ENCODE results near the gene ACADS. TPM values are rescaled to one million over a fixed set of nuclear protein-coding genes. Genes with fewer than 3 reads are reported as not detected.

ACADS gene
- total RNA-seq, 2 donors from 2014 or later, result 86.0 to 202 TPM

DNA sequence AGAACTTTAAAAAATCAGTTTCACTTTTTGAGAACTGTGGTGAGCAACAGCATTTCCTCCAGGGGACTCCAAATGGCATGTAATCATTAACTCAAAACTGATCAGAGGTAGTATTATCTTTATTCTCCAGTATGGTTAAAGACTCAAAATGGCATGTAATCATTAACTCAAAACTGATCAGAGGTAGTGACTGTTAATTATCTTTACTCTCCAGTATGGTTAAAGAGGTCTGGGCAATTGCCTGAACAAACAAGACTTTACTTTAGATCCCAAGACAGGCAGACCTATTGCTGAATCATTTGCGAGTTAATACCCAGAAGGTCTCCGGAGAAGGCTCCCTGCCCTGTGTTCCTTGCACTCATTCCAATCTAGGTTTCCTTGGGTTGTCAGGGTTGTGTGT lies 6.6 kb upstream of the ACADS start:
- TF ChIP-seq, protein P1, sequence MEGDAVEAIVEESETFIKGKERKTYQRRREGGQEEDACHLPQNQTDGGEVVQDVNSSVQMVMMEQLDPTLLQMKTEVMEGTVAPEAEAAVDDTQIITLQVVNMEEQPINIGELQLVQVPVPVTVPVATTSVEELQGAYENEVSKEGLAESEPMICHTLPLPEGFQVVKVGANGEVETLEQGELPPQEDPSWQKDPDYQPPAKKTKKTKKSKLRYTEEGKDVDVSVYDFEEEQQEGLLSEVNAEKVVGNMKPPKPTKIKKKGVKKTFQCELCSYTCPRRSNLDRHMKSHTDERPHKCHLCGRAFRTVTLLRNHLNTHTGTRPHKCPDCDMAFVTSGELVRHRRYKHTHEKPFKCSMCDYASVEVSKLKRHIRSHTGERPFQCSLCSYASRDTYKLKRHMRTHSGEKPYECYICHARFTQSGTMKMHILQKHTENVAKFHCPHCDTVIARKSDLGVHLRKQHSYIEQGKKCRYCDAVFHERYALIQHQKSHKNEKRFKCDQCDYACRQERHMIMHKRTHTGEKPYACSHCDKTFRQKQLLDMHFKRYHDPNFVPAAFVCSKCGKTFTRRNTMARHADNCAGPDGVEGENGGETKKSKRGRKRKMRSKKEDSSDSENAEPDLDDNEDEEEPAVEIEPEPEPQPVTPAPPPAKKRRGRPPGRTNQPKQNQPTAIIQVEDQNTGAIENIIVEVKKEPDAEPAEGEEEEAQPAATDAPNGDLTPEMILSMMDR (IDR thresholded peaks at IDR 0.05), result no peak
- Histone ChIP-seq H3K27ac (peak overlapping the region; percentile 46), H3K9me3 (no peaks in the 10 kb centered on the region), H3K27me3 (no peaks in the 10 kb centered on the region), H3K9ac (ENCODE audit: low read depth in 2 of 2, low read length in 2 of 2) (peak overlapping the region in 1 of 2 donors; percentile 73), H3K36me3 (no peaks in the 10 kb centered on the region), H3K4me3 (no peak overlapping the region), H3K4me1 (peaks cover 9% of the 10 kb centered on the region)
- no peak for DNase-seq
- intact Hi-C loops (cut with DNase I), result loop anchor here (5.0 kb wide), 1 partner anchor 137 kb away; the partner anchor contains the start of gene POP5

- TF ChIP-seq, protein P1 (IDR thresholded peaks at IDR 0.05), result no peak
- Histone ChIP-seq H3K4me1 (peaks cover 10% of the 10 kb centered on the region), H3K27me3 (no peaks in the 10 kb centered on the region), H3K4me3 (no peak overlapping the region), H3K9ac (ENCODE audit: low read depth in 2 of 2, low read length in 2 of 2) (peak overlapping the region in 1 of 2 donors; percentile 73), H3K9me3 (no peaks in the 10 kb centered on the region), H3K27ac (peak overlapping the region; percentile 46), H3K36me3 (no peaks in the 10 kb centered on the region)
- intact Hi-C loops (cut with DNase I), result loop anchor here (5.0 kb wide), 1 partner anchor 137 kb away; the partner anchor contains the start of gene POP5
- peak; percentile 50 for DNase-seq
These were observed 6.0 kb upstream of the ACADS start for GRCh38 chr12:120719496-120720233.

GRCh38 chr12:120720234-120720986 lies 5.2 kb upstream of the ACADS start:
- intact Hi-C loops (cut with DNase I), result no loop called here
- H3K4me1 ChIP-seq, result peaks cover 12% of the 10 kb centered on the region
- H3K36me3 ChIP-seq, result no peaks in the 10 kb centered on the region
- no peak overlapping the region for H3K4me3 ChIP-seq
- H3K9ac ChIP-seq (ENCODE audit: low read depth in 2 of 2, low read length in 2 of 2), result peak overlapping the region in 1 of 2 donors; percentile 73
- peak overlapping the region; percentile 46 for H3K27ac ChIP-seq
- no peaks in the 10 kb centered on the region for H3K9me3 ChIP-seq
- TF ChIP-seq, protein P1 (IDR thresholded peaks at IDR 0.05), result no peak
- peak; percentile 34 for DNase-seq
- no peaks in the 10 kb centered on the region for H3K27me3 ChIP-seq

DNA sequence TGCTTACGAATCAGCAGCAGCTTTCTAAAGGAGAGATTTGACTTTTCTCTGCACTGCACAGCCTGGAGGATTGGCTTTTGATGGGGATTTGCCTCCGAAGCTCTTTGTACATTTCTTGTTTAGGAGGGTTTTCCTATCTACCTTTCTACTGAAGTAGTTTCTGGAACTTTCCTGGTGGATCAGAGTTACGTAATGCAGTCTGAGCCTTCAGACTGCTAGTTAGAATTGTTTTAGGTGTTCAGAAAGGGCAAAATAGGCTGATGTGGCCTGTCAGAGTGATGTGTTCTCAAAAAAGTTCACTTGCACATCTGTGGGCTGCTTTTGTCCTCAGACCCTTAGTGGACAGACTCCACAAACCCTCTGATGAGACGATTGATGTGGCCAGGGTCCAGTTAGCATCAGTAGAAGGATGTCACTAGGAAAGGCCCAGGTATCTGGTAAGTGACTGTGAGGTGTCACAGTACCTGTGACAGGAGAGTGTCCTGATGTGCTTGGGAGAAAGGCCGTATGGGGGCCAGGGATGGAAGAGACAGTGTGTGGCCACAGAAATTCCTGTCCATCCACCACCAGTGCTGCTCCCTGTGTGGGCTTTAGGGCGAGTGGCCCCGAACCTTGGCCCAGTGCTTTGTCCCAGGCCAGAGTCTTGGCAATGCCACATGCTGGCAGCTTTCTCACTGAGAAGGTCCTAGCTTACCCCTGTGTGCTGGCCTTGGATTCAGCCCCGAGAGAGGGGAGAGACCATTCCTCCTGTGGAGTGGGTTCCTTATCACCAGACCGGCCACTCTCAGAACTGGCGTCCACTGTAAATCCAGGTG lies 4.4 kb upstream of the ACADS start:
- TF ChIP-seq, protein P1 (IDR thresholded peaks at IDR 0.05), result no peak
- intact Hi-C loops (cut with DNase I), result no loop called here
- Histone ChIP-seq H3K9ac (ENCODE audit: low read depth in 2 of 2, low read length in 2 of 2) (no peak overlapping the region), H3K4me3 (no peak overlapping the region), H3K27ac (peak overlapping the region; percentile 46), H3K36me3 (no peaks in the 10 kb centered on the region), H3K9me3 (no peaks in the 10 kb centered on the region), H3K4me1 (peaks cover 9% of the 10 kb centered on the region), H3K27me3 (no peaks in the 10 kb centered on the region)
- DNase-seq, result no peak

DNA sequence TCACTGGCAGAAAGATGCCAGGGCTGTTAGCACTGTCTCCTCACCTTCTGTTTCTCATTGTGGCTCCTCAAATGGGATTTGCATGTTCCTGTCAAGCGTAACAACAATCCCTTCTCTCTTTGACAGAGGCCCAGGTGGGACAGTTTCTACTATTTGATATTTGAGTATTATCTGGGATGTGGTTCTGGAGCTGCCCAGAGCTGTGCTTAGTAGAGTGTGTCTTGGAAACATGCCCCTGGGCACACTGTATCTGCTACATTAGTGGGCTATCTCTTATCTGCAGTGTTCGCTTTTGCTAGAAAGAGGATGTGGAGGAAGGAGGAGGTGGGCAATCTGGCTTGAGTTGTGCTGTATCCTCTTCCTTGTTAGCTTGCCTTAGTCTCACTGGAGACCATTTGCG lies 3.8 kb upstream of the ACADS start:
- no peak for DNase-seq
- no peak overlapping the region for H3K27ac ChIP-seq
- H3K4me1 ChIP-seq, result peaks cover 6% of the 10 kb centered on the region
- intact Hi-C loops (cut with DNase I), result no loop called here
- H3K27me3 ChIP-seq, result no peaks in the 10 kb centered on the region
- H3K9ac ChIP-seq (ENCODE audit: low read depth in 2 of 2, low read length in 2 of 2), result no peak overlapping the region
- H3K36me3 ChIP-seq, result no peaks in the 10 kb centered on the region
- TF ChIP-seq, protein P1 (IDR thresholded peaks at IDR 0.05), result no peak
- H3K4me3 ChIP-seq, result no peak overlapping the region
- no peaks in the 10 kb centered on the region for H3K9me3 ChIP-seq

Measured in colonic mucosa (tissue), 4 donors.